CD14-positive monocyte (primary cell): ENCODE measurements around the gene MTSS2. TPM values are rescaled to one million over a fixed set of nuclear protein-coding genes. Genes with fewer than 3 reads are reported as not detected.

Experiments used
- DNase-seq, 3 donors: peaks; one replicate each; pipeline ENCODE4 v3.0.0-alpha.2; 2011 to 2022
- H2AFZ ChIP-seq: 2 replicates; pipeline ENCODE4 v1.6.0; 2012; ENCODE audit warnings: mild to moderate bottlenecking, low read depth, low read length, inconsistent platforms; ENCODE audit not compliant: insufficient read depth, poor library complexity, severe bottlenecking
- H3K27ac ChIP-seq, 2 donors: 1 replicate in 1 of 2; 2 replicates in 1 of 2; pipeline ENCODE4 v1.5.1; 2012 to 2013; ENCODE audit warnings: low read length in 2 of 2, control low read depth in 1 of 2, inconsistent platforms in 1 of 2, low read depth in 1 of 2, mild to moderate bottlenecking in 1 of 2
- H3K27me3 ChIP-seq, 2 donors: one replicate each; pipeline versions ENCODE4 v1.6.0 to v1.6.1; 2011 to 2013; ENCODE audit warnings: low read length in 2 of 2; ENCODE audit not compliant: control insufficient read depth in 2 of 2, insufficient read depth in 2 of 2
- H3K36me3 ChIP-seq, 2 donors: replicated peaks in 1 of 2; 1 replicate in 1 of 2; 2 replicates in 1 of 2; pipeline versions ENCODE4 v1.5.1 to v1.6.1; 2012 to 2013; ENCODE audit warnings: low read length in 2 of 2, control low read depth in 1 of 2, inconsistent platforms in 1 of 2, mild to moderate bottlenecking in 1 of 2; ENCODE audit not compliant: insufficient read depth in 2 of 2, control insufficient read depth in 1 of 2
- H3K4me1 ChIP-seq, 2 donors: 1 replicate in 1 of 2; 2 replicates in 1 of 2; pipeline versions ENCODE4 v1.5.1 to v1.6.1; 2012 to 2013; ENCODE audit warnings: low read length in 2 of 2, control low read depth in 1 of 2, inconsistent platforms in 1 of 2, mild to moderate bottlenecking in 1 of 2, moderate library complexity in 1 of 2; ENCODE audit not compliant: insufficient read depth in 2 of 2, control insufficient read depth in 1 of 2
- H3K4me2 ChIP-seq: replicated peaks from 2 replicates; pipeline ENCODE3; 2012; ENCODE audit warnings: low read length, moderate library complexity, mild to moderate bottlenecking; ENCODE audit not compliant: poor library complexity, severe bottlenecking; ENCODE audit errors: extremely low read depth
- H3K4me3 ChIP-seq, 3 experiments: fragments of 200-600 bp in 1 of 3; sonication (generic) in 1 of 3; replicated peaks in 1 of 3; 1 replicate in 2 of 3; 2 replicates in 1 of 3; pipeline ENCODE4 v1.5.1; 2011 to 2013; ENCODE audit warnings: low read length in 3 of 3, mild to moderate bottlenecking in 3 of 3, control low read depth in 2 of 3, low read depth in 2 of 3, inconsistent platforms in 1 of 3, moderate library complexity in 1 of 3
- H3K79me2 ChIP-seq: 2 replicates; pipeline ENCODE4 v1.6.0; 2012; ENCODE audit warnings: mild to moderate bottlenecking, control low read depth, inconsistent platforms, low read length, moderate library complexity; ENCODE audit not compliant: insufficient read depth
- H3K9ac ChIP-seq: 2 replicates; pipeline ENCODE4 v1.6.0; 2017; ENCODE audit warnings: low read length, mild to moderate bottlenecking; ENCODE audit not compliant: insufficient read depth, poor library complexity, severe bottlenecking
- H3K9me3 ChIP-seq, 2 donors: replicated peaks in 1 of 2; 1 replicate in 1 of 2; 2 replicates in 1 of 2; pipeline versions ENCODE4 v1.5.1 to v1.6.1; 2012 to 2013; ENCODE audit warnings: low read length in 2 of 2, control low read depth in 1 of 2; ENCODE audit not compliant: control insufficient read depth in 1 of 2, insufficient read depth in 1 of 2
- H4K20me1 ChIP-seq: 2 replicates; pipeline ENCODE4 v1.6.0; 2012; ENCODE audit warnings: mild to moderate bottlenecking, low read length, control low read depth, moderate library complexity; ENCODE audit not compliant: insufficient read depth
- H3K27ac Mint-ChIP-seq, 7 donors: one replicate each; pipeline ENCODE4 v1.8.0; 2020; ENCODE audit warnings: mild to moderate bottlenecking in 7 of 7, mixed read lengths in 7 of 7, moderate library complexity in 6 of 7, inconsistent platforms in 2 of 7
- H3K27me3 Mint-ChIP-seq, 3 donors: one replicate each; pipeline ENCODE4 v1.8.0; 2021 to 2022; ENCODE audit warnings: low read depth in 3 of 3, mild to moderate bottlenecking in 3 of 3, mixed read lengths in 3 of 3, moderate library complexity in 3 of 3, inconsistent platforms in 1 of 3
- H3K36me3 Mint-ChIP-seq, 2 donors: one replicate each; pipeline ENCODE4 v1.8.0; 2020; ENCODE audit warnings: mixed read lengths in 2 of 2, inconsistent platforms in 1 of 2, mild to moderate bottlenecking in 1 of 2
- H3K4me1 Mint-ChIP-seq: one replicate; pipeline ENCODE4 v1.8.0; 2020; ENCODE audit warnings: mild to moderate bottlenecking, mixed read lengths
- H3K4me3 Mint-ChIP-seq, 2 donors: one replicate each; pipeline ENCODE4 v1.8.0; 2020; ENCODE audit warnings: mild to moderate bottlenecking in 2 of 2, mixed read lengths in 2 of 2, moderate library complexity in 1 of 2
- H3K9me3 Mint-ChIP-seq, 7 donors: one replicate each; pipeline ENCODE4 v1.8.0; 2020 to 2022; ENCODE audit warnings: mixed read lengths in 7 of 7, mild to moderate bottlenecking in 6 of 7, moderate library complexity in 6 of 7, inconsistent platforms in 2 of 7
- WGBS: methylation state at CpG from one replicate; pipeline ENCODE4 v1.1.5; 2013; ENCODE audit warnings: missing lambda C conversion rate; ENCODE audit not compliant: insufficient coverage; 5-methylcytosine and 5-hydroxymethylcytosine counted together
- intact Hi-C, 2 donors: fragments of 100-400 bp; cut with micrococcal nuclease; formaldehyde crosslinking; loops; one replicate each; pipeline versions ENCODE4 v1.15.0 to v1.15.1; 2023
- polyA plus RNA-seq, 3 donors: library from polyadenylated mRNA; depleted of rRNA in 1 of 3; unstranded in 2 of 3; stranded (reverse) in 1 of 3; fragments of 300-500 nt in 2 of 3; fragments of >200 nt in 1 of 3; fragmentation: Illumina TruSeq in 2 of 3; gene quantifications; 1 replicate in 2 of 3; 2 replicates in 1 of 3; pipeline ENCODE4 v1.2.3, GENCODE V29; 2012 to 2021
- TF ChIP-seq, protein P1 (sequence below): fragments of 200-600 bp; IDR thresholded peaks from one replicate; pipeline ENCODE4 v1.8.0; 2022; ENCODE audit warnings: antibody characterized with exemption, mild to moderate bottlenecking

MTSS2 gene
- polyA plus RNA-seq, 3 donors: 1.5 TPM; not detected in 2

DNA sequence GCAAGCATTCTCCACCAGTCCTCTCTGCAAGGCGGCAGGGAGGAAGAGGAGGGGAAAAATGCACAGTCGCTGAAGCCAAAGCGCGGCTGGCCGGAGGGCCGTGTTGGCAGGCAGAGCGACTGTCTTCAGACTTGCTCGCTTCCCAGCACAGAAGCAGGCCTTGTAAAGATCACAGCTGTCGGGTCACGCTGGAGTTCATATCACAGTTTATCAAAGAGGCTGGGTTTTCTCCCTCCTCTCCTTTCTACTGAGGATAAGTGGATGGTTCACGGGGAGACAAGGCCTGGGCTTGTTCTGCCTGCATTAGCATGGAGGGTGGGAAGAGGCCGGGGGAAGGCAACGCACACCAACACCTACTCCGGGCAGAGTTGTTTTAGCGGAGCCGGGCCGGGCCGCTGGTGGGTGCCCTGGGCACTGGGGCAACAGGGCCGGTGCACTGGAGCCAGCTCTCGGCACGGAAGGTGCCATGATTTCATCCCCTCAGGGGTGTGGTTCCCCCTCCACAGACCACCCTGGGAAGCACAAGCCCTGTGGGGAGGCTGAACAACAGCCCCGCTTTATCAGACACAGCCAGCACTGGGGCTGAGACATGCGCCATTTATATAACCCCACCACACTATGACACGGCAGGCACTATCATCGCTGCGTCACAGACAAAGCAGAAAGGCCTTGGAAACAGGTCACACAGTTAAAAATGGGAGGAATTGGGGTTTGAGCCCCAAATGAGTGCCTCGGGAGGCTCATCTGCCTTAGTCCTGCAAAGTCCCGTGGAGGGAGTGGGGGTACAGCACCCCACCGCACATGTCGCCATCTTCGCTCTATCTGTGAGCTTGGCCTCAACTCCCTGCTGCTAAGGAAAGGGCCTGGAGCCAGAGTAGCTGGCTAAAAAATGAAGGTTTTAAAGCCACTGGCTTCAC, 40.3 kb upstream of the MTSS2 start:
- peaks cover 10% of the 10 kb centered on the region for H4K20me1 ChIP-seq
- Mint-ChIP-seq H3K27ac (peak overlapping the region in 1 of 7 donors; percentile 70), H3K4me3 (no peak overlapping the region), H3K9me3 (peaks cover 0 to 2% (median 0%) of the 10 kb centered on the region in 7 donors), H3K27me3 (peaks cover 0 to 2% (median 0%) of the 10 kb centered on the region in 3 donors), H3K36me3 (peaks cover 68 to 98% of the 10 kb centered on the region in 2 donors), H3K4me1 (peaks cover 6% of the 10 kb centered on the region)
- H3K9ac ChIP-seq: no peak overlapping the region
- H3K36me3 ChIP-seq: peaks cover 62 to 97% of the 10 kb centered on the region in 2 donors
- intact Hi-C loops: no loop called here
- no peak overlapping the region for H3K4me2 ChIP-seq
- TF ChIP-seq, protein P1, sequence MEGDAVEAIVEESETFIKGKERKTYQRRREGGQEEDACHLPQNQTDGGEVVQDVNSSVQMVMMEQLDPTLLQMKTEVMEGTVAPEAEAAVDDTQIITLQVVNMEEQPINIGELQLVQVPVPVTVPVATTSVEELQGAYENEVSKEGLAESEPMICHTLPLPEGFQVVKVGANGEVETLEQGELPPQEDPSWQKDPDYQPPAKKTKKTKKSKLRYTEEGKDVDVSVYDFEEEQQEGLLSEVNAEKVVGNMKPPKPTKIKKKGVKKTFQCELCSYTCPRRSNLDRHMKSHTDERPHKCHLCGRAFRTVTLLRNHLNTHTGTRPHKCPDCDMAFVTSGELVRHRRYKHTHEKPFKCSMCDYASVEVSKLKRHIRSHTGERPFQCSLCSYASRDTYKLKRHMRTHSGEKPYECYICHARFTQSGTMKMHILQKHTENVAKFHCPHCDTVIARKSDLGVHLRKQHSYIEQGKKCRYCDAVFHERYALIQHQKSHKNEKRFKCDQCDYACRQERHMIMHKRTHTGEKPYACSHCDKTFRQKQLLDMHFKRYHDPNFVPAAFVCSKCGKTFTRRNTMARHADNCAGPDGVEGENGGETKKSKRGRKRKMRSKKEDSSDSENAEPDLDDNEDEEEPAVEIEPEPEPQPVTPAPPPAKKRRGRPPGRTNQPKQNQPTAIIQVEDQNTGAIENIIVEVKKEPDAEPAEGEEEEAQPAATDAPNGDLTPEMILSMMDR: no peak
- no peaks in the 10 kb centered on the region for H3K9me3 ChIP-seq
- H3K4me1 ChIP-seq: no peaks in the 10 kb centered on the region
- no peak for DNase-seq
- no peaks in the 10 kb centered on the region for H3K27me3 ChIP-seq
- WGBS: 96% methylated on average over 16 of the region's 31 CpGs
- H2AFZ ChIP-seq: no peak overlapping the region
- H3K79me2 ChIP-seq: no peaks in the 10 kb centered on the region
- no peak overlapping the region for H3K4me3 ChIP-seq
- H3K27ac ChIP-seq: no peak overlapping the region

DNA sequence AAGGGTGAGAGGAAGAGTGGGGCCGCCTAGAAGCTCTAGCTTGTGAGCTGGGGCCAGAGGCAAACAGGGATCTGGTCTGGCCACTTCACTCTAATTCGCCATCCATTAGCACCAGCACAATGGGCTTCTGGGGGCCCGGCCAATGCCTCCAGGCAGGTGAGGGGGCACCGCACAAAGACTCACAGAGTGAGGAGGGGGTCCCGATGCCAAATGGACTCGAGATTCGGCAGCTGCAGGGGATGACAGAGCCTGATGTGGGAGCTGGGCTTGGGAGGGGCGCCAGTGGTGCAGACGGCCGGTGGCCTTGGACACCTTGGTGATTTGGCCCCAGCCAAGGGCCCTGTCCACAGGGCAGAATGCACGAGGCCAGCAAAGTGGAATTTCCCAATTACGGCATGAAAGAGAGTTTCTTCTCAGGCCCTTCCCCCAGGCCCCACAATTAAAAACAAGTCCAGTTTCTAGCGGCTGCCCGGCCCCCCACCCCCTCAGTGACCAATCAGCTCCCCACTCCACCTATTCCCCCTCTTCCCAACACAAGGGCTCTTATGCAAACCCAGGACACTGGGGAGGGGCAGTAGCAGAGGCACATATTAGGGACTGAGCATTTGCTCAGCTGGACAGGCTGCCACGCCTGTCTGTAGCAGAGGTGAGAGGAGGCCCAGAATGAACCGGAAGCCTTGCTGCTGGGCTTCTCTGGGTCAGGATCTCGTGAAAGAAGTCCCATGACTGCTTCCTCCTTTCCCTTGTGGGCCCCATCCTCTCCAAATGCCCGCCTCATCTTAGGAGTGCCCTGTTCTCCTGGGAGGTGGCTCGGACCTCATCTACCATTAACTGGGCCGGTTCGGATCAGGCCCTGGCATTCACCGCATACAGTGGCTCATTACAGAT, 39.4 kb upstream of the MTSS2 start:
- Mint-ChIP-seq H3K27ac (peak overlapping the region in 2 of 7 donors; percentile 32 to 70), H3K36me3 (peaks cover 69 to 98% of the 10 kb centered on the region in 2 donors), H3K9me3 (peaks cover 0 to 6% (median under 1%) of the 10 kb centered on the region in 7 donors), H3K4me1 (peaks cover 6% of the 10 kb centered on the region), H3K4me3 (no peak overlapping the region), H3K27me3 (peaks cover 0 to 2% (median 0%) of the 10 kb centered on the region in 3 donors)
- Histone ChIP-seq H3K27ac (no peak overlapping the region), H3K9ac (no peak overlapping the region), H4K20me1 (peaks cover 10% of the 10 kb centered on the region), H3K27me3 (no peaks in the 10 kb centered on the region), H2AFZ (no peak overlapping the region), H3K79me2 (no peaks in the 10 kb centered on the region), H3K4me2 (no peak overlapping the region), H3K36me3 (peaks cover 61 to 97% of the 10 kb centered on the region in 2 donors), H3K9me3 (no peaks in the 10 kb centered on the region), H3K4me1 (no peaks in the 10 kb centered on the region), H3K4me3 (no peak overlapping the region)
- intact Hi-C loops: no loop called here
- WGBS: 89% methylated on average over 13 of the region's 22 CpGs
- no peak for DNase-seq
- TF ChIP-seq, protein P1: no peak
